T-helper 1 cell treated with Interleukin-12 subunit alpha and Interleukin-12 subunit beta and Interleukin-4 antibody, amounts not matched to agents 30 ng/mL and 1 ng/mL, for 36 hours (primary cell): ENCODE data around the gene COX4I2. TPM values are rescaled to one million over a fixed set of nuclear protein-coding genes. Genes with fewer than 3 reads are reported as not detected.
"Not testable (repeated sequence)": the region's sequence is repeated elsewhere in the genome, so short reads cannot be mapped to it uniquely, and the experiment has no call there.

Experiments
- intact Hi-C: fragments of 100-400 bp; cut with micrococcal nuclease; formaldehyde crosslinking; loops from one replicate; pipeline ENCODE4 v1.15.1; 2024
- total RNA-seq: library from RNA; stranded (reverse); gene quantifications from 2 replicates; pipeline ENCODE4 v1.2.3, GENCODE V29; 2022

Gene COX4I2
- total RNA-seq, 1 donor from 2014 or later = not detected

DNA sequence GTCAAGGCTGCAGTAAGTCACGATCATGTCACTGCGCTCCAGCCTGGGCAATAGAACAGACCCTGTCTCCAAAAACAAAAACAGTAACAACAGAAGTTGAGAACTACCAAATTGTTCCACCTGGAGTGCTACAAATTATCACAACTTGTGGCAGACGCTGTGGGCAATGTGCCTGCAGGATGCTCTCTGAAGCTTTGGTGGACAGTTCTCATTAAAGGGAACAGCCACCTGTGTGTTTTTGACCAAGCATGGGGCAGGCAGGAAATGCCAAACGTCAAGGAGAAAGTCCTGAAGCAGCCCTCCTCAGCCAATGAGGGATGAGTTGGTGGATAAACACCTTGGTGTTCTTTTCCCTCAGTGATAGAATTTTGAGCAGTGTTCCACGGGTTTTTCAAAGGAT is 15.8 kb downstream of the COX4I2 start:
- intact Hi-C loops = no loop called here

DNA sequence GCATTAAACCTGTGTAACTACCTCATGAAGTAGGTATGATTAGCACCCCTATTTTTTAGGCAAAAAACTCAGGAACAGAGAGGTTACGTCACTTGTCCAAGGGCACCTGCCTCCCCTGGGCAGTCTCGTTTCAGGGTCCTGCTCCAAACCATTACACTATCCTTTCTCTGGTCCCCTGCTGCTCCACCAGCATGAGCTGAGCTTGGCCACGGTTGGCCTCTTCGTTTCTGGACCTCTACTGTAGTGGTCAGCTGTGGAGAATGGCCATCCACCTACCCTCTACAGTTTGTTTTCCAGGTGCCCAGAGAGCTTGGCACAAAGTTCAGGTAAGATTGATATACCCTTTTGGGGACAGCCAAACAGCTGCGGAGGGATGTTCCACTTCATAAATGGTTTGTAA is 16.8 kb downstream of the COX4I2 start:
- intact Hi-C loops = no loop called here

DNA sequence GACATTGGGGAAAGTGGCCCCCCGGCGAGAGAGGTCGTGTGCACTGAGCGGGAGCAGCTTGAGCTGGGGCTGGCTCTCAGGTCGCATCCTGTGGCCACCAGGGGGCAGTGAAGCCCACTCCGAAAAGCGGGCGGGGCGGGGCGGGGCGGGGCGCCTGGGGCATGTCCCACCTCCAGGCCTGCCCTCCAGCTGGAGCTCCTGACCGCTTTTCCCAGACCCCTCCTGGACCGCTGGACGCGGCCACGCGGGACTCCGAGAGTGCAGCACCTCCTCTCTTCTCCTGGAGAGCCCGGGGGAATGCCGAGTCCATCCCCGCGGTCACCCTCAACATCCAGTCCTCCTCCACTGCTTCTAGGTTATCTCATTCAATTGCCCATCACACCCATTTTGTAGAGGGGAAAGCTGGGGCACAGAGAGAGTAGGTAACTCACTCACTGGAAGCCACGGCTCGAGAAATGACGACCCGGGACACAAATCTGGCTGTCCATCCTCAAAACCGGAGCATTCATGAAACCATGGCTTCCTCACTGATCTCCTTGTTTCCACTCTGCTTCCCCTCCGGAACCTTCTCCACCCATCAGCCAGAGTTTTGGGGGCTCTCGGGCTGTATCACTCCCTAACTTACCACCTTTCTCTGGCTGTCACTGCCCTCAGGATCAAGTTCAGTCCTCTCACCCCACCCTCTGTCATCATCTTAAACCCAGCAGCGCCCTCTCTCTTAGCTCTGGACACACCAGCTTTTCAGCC is 24.1 kb downstream of the COX4I2 start:
- intact Hi-C loops = loop anchor here (1.0 kb wide), 4 partner anchors 14 to 78 kb away; partner anchors contain the start of gene TPX2

DNA sequence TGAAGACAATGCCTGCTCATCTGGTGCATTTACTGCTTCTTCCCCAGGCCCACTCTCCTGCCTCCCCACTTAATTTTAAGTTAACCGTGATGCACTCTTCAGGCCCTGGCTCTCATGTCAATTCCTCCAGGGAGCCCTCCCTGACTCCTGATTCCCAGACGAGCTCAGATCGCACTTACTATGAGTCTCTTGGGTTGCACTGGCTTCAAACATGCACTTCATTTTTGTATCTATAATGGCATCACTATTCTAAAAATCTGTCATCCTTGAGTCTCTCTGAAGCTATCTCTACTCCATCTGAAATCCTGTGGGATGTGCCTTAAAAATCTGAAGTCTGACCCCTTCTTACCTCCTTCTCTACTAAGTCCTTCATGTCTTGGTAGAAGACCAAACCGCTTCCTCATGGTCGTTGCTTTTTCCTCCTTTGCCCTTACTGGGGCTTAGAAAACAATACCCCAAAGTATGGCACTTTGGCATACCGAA is 24.7 kb downstream of the COX4I2 start:
- intact Hi-C loops = loop anchor here (1.0 kb wide), 1 partner anchor 13 kb away; no protein-coding TSS in a partner anchor

DNA sequence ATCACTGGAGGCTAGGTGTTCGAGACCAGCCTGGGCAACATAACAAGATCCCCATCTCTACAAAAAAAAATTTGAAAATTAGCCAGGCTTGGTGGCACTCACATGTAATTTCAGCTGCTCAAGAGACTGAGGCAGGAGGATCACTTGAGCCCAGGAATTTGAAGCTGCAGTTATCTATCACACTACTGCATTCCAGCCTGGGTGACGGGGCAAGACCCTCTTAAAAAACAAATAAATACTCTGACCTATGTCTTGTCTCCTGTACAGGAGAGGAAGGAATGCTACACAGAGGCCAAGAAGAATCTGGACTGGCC is 25.8 kb downstream of the COX4I2 start:
- intact Hi-C loops = no loop called here

DNA sequence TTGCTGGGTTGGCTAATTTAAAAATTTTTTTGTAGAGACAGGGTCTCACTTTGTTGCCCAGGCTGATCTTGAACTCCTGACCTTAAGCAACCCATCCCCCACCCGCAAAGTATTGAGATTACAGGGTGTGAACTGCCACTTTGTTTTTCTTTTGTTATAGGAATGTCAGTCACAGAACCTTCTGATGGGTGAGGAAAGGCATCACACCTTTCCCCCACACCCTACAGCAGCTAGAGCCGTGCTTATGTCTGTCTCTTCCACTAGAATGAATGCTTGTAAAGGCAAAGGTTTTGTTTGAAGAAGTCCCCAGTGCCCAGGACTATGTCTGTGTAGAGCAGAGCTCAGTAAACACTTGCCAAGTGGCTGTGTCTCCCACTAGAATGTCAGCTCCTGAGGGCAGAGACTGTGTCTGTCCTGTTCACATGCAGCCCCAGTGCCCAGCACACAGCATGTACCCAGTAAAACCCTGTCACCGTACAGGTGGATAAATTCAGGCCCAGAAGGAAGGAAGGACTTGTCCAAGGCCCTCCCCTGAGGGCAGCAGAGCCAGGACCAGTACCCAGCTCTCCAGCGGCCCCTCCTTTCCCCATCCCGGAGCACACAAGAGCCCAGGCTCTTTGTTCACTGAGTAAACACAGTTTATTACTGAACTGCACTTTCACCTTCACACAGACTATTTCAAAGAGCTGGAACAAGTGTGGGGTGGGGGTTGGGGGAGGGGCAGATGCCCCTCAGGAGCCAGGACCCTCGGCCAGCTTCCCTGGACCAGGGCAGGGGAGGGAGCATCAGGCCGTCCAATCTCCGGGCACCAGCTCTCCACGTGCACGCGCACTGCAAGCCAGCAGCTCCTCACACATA is 26.4 kb downstream of the COX4I2 start:
- intact Hi-C loops = no loop called here

DNA sequence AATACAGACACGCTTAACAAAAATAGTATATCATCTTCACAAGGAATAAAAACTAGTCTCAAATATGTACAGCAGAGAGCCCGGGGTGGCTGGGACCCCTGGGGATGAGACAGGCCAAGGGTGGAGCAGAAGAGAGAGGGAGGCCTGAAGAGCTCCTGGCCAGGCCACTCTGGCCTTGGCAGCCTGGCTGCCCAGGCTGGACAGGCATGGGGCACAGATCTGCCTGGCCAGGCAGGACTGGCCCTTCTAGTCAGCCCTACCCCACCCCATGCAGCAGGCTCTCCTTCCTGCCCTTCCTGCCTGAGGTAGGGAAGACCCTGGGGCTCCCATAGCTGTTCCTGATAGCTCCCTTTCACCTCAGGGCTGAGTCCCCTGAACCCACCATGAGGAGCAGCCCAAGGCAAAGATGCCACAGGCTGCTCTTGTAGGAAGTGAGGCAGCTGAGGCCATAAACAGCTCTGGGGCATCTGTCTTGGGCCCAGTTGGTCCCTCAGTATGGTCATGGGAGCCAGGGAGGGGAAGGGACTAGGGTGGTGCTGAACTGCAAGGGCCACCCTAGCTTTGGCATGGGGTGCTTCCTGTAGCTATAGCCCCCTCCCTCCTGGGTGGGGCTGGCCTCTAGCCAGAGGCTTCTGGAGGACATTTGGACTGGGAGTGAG is 27.1 kb downstream of the COX4I2 start:
- intact Hi-C loops = no loop called here

DNA sequence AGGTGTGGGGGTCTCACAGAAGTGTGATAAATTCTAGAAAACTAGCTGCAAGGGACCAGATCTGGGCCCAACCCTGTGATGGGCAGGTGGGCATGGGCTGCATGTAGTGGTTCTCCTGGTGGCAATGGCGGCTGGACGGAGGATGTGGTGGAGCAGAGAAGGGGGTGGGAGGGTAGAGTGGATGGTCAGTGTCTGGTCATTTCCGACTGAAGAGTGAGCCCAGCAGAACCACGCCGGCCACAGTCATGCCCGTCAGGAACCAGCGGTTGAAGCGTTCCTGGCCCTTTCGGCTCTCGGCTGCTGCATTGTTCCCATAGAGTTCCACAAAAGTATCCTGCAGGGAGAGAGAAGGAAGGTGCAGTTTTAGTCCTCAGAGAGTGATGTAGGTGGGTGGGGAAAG is 28.0 kb downstream of the COX4I2 start:
- intact Hi-C loops = loop anchor here (1.0 kb wide), 1 partner anchor 9 kb away; no protein-coding TSS in a partner anchor

DNA sequence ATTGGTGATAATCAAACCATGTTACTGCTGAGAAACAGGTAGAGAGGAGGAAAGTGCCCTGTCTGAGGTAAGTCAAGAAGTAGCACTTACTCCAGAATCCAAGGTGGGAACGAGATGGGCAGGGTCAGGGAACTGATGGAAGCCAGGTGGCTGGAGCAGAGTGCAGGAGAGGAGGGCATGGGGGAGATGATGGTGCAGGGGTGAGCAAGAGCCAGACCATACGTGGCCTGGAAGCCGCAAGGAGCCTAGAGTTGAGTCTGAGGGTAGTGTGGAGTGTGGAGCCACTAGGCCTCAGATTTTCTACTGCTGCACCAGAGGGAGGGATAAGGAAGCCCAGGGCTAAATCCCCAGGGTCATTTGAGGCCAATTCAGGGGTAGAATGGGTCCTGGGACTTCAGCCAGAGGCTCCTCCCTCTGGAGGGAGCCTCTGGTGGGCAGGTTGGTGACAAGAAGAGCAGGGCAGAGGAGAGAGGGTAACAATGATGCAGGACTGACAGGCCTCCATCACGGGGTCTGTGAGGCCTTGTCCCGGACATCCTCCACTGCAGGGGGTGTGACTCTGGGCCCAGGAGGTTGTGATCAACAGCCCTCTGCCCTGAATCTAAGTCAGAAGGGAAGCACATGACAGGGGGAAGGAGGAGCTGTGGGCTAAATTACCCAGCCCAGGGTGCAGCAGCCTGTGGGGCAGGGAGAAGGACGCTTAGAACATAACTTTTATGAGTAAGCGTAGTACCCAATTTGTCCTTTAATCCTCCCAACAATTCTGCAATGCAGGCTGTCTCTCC is 28.7 kb downstream of the COX4I2 start:
- intact Hi-C loops = loop anchor here (1.0 kb wide), 1 partner anchor 8 kb away; no protein-coding TSS in a partner anchor

DNA sequence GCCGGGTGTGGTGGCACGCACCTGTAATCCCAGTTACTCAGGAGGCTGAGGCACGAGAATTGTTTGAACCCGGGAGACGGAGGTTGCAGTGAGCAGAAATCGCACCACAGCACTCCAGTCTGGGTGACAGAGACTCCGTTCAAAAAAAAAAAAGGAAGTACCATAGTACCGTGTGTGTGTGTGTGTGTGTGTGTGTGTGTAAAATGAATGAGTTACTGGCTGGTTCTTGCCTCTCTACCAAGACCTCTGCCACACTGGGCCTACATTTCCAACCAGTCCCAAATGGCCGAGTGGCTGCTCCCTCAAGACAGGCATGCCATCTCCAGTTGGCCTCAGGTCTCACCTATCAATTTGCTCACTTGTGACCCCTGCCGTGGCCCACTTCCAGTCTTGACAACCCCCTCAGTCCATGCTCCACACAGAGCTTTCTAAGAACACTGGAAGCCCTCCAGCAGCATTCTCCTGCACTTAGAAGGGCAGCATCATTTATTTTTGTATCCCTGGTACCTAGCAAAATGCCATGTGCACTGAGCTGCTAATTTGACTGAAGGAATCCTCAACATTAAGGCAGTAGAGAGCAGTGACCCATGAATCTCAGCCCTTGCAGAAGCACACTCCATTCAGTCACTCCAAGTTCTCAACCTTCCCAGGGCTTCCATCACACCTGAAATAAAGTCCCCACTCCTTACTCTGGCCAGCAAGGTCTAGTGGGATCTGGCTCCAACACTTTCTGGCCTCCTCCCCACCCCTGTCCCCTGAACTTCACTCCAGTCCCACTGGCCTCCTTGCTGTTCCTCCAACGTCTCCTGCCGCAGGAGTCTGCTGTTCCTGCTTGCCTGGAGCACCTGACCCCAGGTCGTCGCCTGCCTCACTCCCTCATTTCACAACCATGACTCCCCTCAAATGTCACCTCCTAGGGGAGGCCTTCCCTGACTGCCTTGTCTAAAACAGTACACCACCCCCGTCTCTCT is 29.9 kb downstream of the COX4I2 start:
- intact Hi-C loops = no loop called here

DNA sequence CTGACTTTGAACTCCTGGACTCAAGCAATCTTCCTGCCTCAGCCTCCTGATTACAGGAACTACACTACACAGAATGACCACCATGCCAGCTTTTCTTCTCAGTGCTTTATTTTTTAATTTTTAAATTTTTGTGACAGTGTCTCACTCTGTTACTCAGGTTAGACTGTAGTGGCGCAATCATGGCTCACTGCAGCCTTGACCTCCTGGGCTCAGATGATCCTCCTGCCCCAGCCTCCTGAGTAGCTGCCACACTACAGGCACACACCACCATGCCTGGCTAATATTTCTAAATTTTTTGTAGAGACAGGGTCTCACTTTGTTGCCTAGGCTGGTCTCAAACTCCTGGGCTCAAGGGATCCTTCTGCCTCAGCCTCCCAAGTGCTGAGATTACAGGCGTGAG is 31.2 kb downstream of the COX4I2 start:
- intact Hi-C loops = not testable (repeated sequence)

DNA sequence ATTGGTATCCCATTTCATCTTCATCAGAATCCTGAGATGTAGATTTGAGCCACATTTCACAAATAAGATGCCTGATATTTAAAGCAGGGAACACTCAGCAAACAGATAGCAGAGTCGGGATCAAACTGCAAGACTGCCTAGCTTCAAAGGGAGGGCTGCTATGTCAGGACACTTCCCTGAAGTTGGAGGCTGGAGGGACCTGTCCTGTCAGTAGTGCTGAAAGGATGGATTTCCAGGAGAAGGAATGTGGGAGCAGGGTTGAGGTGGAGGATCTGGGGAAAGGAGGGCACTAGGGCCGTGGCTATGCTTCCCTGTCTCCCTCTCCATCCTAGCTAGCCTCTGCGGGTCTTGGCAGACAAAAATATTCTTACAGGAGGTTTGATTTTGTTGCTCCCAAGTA is 32.2 kb downstream of the COX4I2 start:
- intact Hi-C loops = no loop called here

DNA sequence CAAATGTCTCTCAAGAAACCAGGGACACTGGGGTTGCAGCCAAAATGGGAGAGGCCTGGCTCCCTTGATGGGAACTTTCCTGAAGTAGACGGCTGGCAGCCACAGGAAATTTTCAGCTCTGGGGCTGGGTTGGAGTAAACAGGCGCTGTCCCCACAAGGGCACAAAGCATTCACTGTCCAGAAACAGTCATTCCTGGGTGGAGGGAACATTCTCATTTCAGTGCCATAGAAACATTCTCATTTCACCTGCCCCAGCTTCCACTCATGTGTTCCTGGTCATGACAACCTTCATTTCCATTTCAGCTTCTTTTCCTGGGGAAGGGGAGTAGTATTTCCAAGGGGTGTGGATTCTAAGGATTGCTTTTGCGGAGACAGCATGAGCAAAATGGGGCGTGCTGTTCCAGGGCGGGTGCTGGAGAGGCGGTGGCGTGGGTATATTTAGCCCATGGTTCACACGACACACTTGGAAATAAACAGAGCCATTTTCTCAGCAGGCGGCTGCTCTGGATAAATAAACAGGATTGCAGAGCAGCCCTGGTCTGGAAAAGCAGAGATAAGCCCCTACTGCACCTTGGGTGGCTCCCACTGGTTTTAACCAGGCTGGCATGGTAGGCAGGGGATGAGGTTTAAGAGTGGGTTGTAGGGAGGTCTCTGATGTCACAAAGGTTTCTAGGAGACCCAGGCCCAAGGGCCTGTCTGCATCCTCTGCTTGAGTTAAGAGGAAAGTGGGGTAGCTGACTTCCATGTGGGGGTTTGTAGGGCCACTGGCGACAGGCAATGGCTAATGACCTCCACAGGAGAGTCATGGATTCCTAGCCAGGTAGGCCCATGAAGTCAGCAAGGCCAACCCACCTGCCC is 32.9 kb downstream of the COX4I2 start:
- intact Hi-C loops = no loop called here

DNA sequence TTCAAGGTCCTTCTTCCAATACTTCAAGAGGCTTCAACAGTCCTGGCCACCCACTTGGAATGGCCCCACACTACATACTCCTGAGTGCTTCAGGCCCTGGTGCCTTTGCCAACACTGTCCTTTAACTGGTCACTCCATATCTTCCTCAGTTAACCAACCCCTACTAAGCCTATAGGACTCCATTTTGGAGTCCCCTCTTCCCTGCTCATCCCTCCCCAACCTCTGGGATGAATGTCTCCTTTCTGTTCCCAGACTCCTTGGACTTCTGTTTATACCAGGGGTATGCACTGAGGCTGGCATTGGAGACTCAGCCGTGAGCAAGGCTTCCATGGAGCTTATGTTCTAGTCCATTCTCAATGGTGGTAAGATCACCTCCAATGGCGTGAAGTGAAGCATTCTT is 33.6 kb downstream of the COX4I2 start:
- intact Hi-C loops = no loop called here

DNA sequence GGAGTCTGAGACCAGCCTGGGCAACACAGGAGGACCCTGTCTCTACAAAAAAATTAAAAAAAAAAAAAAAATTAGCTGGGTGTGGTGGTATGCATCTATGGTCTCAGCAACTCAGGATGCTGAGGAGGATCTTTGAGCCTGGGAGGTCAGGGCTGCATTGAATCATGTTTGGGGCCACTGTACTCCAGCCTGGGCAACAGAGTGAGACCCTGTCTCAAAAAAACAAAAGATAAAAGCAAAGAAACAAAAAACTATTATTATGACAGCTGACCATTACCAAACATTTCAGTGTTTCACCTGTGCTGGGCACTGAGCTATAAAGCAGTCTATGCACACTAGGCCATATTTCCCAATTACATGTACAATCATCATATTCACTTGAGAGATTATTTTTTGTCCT is 35.7 kb downstream of the COX4I2 start:
- intact Hi-C loops = no loop called here

DNA sequence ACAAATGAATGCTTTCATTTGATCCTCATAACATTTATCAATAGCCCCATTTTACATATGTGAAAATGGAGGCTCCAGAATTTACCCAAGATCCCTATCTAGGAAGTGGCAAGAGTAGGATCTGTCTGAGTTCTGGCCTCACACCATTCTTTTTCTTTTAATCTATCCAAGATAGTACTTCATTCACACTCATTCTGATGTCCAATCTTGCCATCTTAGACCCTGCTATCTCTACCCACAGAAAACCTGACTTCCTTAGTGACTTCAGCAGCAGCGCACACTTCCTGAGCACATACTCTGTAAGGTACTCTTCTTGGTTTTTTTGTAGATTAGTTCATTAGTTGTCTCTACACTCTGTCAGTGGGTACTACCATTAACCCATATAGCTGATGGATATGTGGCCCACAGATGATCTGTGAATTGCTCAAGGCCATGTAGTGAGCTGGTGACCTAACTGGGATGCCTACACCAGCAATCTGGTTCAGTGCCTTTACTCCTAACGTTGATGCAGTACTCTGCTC is 36.3 kb downstream of the COX4I2 start:
- intact Hi-C loops = loop anchor here (1.0 kb wide), 1 partner anchor 8 kb away; no protein-coding TSS in a partner anchor

DNA sequence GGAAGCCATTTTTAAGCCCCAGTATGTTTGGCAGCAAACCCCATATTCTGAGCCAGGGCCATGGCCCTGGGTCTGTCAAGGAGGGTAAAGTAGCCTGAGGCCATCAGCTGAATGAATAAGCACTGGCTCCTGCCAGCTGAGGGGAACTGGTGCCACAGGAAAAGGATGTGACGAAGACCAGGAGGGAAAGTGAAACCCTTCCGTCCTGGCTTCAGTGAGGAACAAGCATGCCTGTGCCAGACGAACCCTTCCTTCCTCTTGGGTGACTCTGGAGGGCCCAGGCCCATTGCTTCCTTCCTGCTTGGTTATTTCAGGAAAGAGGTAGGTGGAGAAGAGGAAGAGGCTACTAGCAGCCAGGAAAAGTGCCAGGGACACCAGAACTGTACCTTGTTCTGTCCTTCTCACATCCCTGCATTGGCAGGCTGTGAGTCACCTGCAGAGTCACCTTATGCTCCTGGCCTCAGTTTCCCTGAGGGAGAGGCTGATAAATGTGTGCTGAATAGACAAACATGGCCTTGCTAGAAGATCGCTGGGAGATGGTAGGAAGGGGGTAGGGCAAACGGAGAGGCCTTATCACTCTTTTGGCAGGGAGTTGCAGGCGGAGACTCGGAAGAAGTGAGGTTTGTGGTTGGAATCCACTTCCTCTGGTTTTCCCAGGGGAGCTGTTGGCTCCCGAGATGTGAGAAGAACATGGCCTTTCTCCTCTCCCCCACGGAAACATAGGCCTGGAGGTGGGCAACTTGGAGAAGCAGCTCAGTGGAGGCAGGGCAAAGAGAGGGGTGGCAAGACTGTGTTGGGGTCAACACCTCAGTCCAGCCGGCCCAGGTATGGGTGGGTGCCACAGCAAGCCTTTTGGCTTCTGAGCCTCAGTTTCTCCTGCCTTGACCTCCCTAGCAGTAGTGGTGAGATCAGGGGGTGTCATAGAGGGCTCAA is 37.4 kb downstream of the COX4I2 start:
- intact Hi-C loops = loop anchor here (1.0 kb wide), 7 partner anchors 9 to 64 kb away; partner anchors contain the start of genes BCL2L1 and TPX2
